MCF 10A (cell line): Measurements from ENCODE around the gene RELN. TPM values are rescaled to one million over a fixed set of nuclear protein-coding genes. Genes with fewer than 3 reads are reported as not detected.
"Not testable (repeated sequence)": the region's sequence is repeated elsewhere in the genome, so short reads cannot be mapped to it uniquely, and the experiment has no call there.

Source experiments
- BruUV-seq: library from RNA; stranded (reverse); fragments of 400-500 nt; replicated peaks from 2 replicates; lab custom pipeline; 2021; lab: Mats Ljungman, UMichigan
- CTCF ChIA-PET: fragments of 300-600 bp; sonication (Branson Sonifier 250); formaldehyde crosslinking; extraction: SDS; loops from one replicate; lab custom pipeline; 2021; ENCODE audit warnings: antibody characterized with exemption, inconsistent platforms; lab: Yijun Ruan, JAX
- POLR2A ChIA-PET: fragments of 300-600, 350-650 bp; sonication (Branson Sonifier 250); formaldehyde crosslinking; extraction: SDS; loops from one replicate; lab custom pipeline; 2020; ENCODE audit warnings: antibody characterized with exemption, inconsistent platforms; lab: Yijun Ruan, JAX
- DNase-seq: peaks from one replicate; pipeline ENCODE4 v3.0.0-alpha.2; 2018; ENCODE audit not compliant: unreplicated experiment
- H3K27ac Mint-ChIP-seq: one replicate; pipeline ENCODE4 v1.8.0; 2022; ENCODE audit warnings: mild to moderate bottlenecking, low read depth, mixed read lengths; ENCODE audit not compliant: unreplicated experiment
- H3K27me3 Mint-ChIP-seq: one replicate; pipeline ENCODE4 v1.8.0; 2022; ENCODE audit warnings: mixed read lengths; ENCODE audit not compliant: insufficient read depth, unreplicated experiment
- H3K36me3 Mint-ChIP-seq: one replicate; pipeline ENCODE4 v1.8.0; 2022; ENCODE audit warnings: mild to moderate bottlenecking, moderate library complexity, mixed read lengths; ENCODE audit not compliant: insufficient read depth, unreplicated experiment
- H3K4me1 Mint-ChIP-seq: one replicate; pipeline ENCODE4 v1.8.0; 2022; ENCODE audit warnings: mixed read lengths; ENCODE audit not compliant: insufficient read depth, unreplicated experiment
- H3K4me3 Mint-ChIP-seq: one replicate; pipeline ENCODE4 v1.8.0; 2022; ENCODE audit warnings: mild to moderate bottlenecking, moderate library complexity, mixed read lengths; ENCODE audit not compliant: unreplicated experiment
- H3K9me3 Mint-ChIP-seq: one replicate; pipeline ENCODE4 v1.8.0; 2022; ENCODE audit warnings: mixed read lengths; ENCODE audit not compliant: unreplicated experiment
- intact Hi-C: fragments of 100-400 bp; cut with micrococcal nuclease; formaldehyde crosslinking; loops from 2 replicates; pipeline ENCODE4 v1.14.1; 2022
- total RNA-seq: library from RNA; stranded (reverse); gene quantifications from 2 replicates; pipeline ENCODE4 v1.2.3, GENCODE V29; 2022
- TF ChIP-seq, protein P1 (sequence below): fragments of 200-600 bp; IDR thresholded peaks from one replicate; pipeline ENCODE4 v1.8.0; 2022; ENCODE audit warnings: antibody characterized with exemption, mild to moderate bottlenecking; ENCODE audit not compliant: unreplicated experiment

Gene RELN
- total RNA-seq, 1 experiment from 2014 or later = not detected

DNA sequence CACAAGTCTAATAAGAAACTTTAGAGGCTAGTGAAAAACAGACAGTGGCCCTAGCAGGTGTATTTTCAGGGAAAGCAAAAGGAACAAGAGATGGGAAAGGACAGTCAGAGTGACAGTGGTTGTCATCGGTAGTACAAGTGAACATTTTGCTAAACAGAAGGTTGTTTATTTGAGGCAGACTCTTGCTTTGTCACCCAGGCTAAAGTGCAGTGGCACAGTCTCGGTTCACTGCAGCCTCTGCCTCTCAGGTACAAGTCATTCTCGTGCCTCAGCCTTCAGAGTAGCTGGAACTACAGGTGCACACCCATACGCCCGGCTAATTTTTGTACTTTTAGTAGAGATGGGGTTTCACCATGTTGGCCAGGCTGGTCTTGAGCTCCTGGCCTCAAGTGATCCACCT is 195.8 kb downstream of the RELN start:
- ChIA-PET CTCF (no interaction called here), POLR2A (no interaction called here)
- Mint-ChIP-seq H3K9me3 (no peaks in the 10 kb centered on the region), H3K4me3 (no peak overlapping the region), H3K27me3 (peaks cover 8% of the 10 kb centered on the region), H3K36me3 (no peaks in the 10 kb centered on the region), H3K27ac (no peak overlapping the region), H3K4me1 (no peaks in the 10 kb centered on the region)
- TF ChIP-seq, protein P1, sequence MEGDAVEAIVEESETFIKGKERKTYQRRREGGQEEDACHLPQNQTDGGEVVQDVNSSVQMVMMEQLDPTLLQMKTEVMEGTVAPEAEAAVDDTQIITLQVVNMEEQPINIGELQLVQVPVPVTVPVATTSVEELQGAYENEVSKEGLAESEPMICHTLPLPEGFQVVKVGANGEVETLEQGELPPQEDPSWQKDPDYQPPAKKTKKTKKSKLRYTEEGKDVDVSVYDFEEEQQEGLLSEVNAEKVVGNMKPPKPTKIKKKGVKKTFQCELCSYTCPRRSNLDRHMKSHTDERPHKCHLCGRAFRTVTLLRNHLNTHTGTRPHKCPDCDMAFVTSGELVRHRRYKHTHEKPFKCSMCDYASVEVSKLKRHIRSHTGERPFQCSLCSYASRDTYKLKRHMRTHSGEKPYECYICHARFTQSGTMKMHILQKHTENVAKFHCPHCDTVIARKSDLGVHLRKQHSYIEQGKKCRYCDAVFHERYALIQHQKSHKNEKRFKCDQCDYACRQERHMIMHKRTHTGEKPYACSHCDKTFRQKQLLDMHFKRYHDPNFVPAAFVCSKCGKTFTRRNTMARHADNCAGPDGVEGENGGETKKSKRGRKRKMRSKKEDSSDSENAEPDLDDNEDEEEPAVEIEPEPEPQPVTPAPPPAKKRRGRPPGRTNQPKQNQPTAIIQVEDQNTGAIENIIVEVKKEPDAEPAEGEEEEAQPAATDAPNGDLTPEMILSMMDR = no peak
- BruUV-seq = no TSS peak
- intact Hi-C loops = no loop called here
- no peak for DNase-seq

DNA sequence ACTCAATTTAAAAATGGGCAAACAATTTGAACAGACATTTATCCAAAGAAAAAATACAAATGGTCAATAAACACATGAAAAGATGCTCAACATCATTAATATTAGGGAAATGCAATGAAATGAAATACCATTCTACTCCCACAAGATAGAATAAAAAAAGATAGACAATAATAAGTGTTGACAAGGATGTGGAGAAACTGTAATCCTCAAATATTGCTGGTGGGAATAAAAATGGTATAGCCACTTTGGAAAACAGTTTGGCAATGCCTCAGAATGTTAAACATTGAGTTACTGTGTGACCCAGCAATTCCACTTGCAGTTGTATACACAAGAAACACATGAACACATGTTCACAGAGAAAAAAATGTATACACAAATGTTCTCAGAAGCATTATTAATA is 197.6 kb downstream of the RELN start:
- TF ChIP-seq, protein P1 = no peak
- no peak overlapping the region for H3K27ac Mint-ChIP-seq
- DNase-seq = no peak
- BruUV-seq = no TSS peak
- peaks cover 25% of the 10 kb centered on the region for H3K27me3 Mint-ChIP-seq
- ChIA-PET CTCF (no interaction called here), POLR2A (no interaction called here)
- H3K4me1 Mint-ChIP-seq = no peaks in the 10 kb centered on the region
- intact Hi-C loops = no loop called here
- H3K36me3 Mint-ChIP-seq = no peaks in the 10 kb centered on the region
- no peak overlapping the region for H3K4me3 Mint-ChIP-seq
- H3K9me3 Mint-ChIP-seq = no peaks in the 10 kb centered on the region

DNA sequence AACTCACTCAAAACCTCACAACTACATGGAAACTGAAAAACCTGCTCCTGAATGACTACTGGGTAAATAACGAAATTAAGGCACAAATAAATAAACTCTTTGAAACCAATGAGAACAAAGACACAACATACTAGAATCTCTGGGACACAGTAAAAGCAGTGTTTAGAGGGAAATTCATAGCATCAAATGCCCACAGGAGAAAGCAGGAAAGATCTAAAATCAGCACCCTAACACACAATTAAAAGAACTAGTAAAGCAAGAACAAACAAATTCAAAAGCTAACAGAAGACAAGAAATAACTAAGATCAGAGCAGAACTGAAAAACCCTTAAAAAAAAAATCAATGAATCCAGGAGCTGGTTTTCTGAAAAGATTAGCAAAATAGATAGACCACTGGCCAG is 202.4 kb downstream of the RELN start:
- H3K36me3 Mint-ChIP-seq, BruUV-seq, H3K4me3 Mint-ChIP-seq, H3K9me3 Mint-ChIP-seq, H3K27ac Mint-ChIP-seq, POLR2A ChIA-PET, DNase-seq, intact Hi-C loops, H3K4me1 Mint-ChIP-seq: not testable (repeated sequence)
- peaks cover 54% of the 10 kb centered on the region for H3K27me3 Mint-ChIP-seq
- CTCF ChIA-PET = interaction anchor here (0.7 kb wide), 1 partner anchor 220 kb away, joined by 4 read pairs; no protein-coding TSS in a partner anchor

DNA sequence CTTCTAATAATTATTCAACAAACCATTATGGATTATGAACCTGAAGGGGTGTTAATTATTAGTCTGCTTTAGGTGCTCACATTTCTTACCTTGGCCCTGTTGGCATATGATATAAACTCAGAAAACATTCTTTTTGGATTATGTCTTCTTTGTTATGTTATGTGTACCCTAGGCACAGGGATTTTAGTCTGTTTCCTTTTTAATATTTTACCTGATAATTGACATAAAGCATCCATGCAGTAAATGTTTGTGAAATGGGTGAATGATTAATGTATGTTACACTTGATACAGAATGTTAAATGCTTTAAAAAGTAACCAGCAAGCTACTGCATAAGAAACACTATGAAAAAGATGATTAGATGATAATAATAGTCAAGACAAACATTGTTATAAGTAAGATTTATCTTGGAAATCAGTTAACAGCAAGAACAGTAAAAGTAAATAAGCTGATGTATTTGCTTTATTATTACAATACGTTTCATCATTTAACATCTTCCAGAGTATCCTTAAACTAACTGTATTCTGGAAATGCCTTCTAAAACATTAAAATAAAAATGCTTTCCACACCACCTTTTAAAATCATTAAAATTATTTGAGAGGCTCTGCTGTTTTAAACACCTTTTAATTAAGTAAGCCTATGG is 204.7 kb downstream of the RELN start:
- H3K9me3 Mint-ChIP-seq = no peaks in the 10 kb centered on the region

More for the DNA sequence above, 204.7 kb downstream of the RELN start:
- DNase-seq = no peak
- intact Hi-C loops = no loop called here
- CTCF ChIA-PET = no interaction called here
- BruUV-seq = no TSS peak
- POLR2A ChIA-PET = no interaction called here
- no peaks in the 10 kb centered on the region for H3K36me3 Mint-ChIP-seq
- H3K27ac Mint-ChIP-seq = no peak overlapping the region
- TF ChIP-seq, protein P1 = no peak
- peaks cover 54% of the 10 kb centered on the region for H3K27me3 Mint-ChIP-seq
- no peaks in the 10 kb centered on the region for H3K4me1 Mint-ChIP-seq
- H3K4me3 Mint-ChIP-seq = no peak overlapping the region
